Effector memory CD4-positive, alpha-beta T cell (primary cell): ENCODE results near the gene BBS2.

Source experiments
- DNase-seq, 3 donors: peaks; one replicate each; pipeline ENCODE4 v3.0.0-alpha.2; 2020
- H3K27ac ChIP-seq: 2 replicates; pipeline ENCODE4 v1.7.0; 2013; ENCODE audit warnings: mild to moderate bottlenecking, low read length, moderate library complexity; ENCODE audit not compliant: insufficient read depth, poor library complexity, severe bottlenecking
- H3K27me3 ChIP-seq: replicated peaks from 2 replicates; pipeline ENCODE4 v1.7.0; 2013; ENCODE audit warnings: mild to moderate bottlenecking, low read length; ENCODE audit not compliant: insufficient read depth, control insufficient read depth, poor library complexity, severe bottlenecking
- H3K36me3 ChIP-seq: 2 replicates; pipeline ENCODE4 v1.7.0; 2013; ENCODE audit warnings: mild to moderate bottlenecking, low read length, moderate library complexity; ENCODE audit not compliant: control insufficient read depth, insufficient read depth
- H3K4me1 ChIP-seq: 2 replicates; pipeline ENCODE4 v1.7.0; 2013; ENCODE audit warnings: low read length, mild to moderate bottlenecking; ENCODE audit not compliant: control insufficient read depth, insufficient read depth, poor library complexity, severe bottlenecking
- H3K4me3 ChIP-seq: 2 replicates; pipeline ENCODE4 v1.7.0; 2013; ENCODE audit warnings: low read length, low read depth, mild to moderate bottlenecking; ENCODE audit not compliant: insufficient read depth, poor library complexity, severe bottlenecking
- H3K9me3 ChIP-seq: 2 replicates; pipeline ENCODE4 v1.7.0; 2013; ENCODE audit warnings: mild to moderate bottlenecking, low read length, moderate library complexity; ENCODE audit not compliant: control insufficient read depth

The BBS2 gene

DNA sequence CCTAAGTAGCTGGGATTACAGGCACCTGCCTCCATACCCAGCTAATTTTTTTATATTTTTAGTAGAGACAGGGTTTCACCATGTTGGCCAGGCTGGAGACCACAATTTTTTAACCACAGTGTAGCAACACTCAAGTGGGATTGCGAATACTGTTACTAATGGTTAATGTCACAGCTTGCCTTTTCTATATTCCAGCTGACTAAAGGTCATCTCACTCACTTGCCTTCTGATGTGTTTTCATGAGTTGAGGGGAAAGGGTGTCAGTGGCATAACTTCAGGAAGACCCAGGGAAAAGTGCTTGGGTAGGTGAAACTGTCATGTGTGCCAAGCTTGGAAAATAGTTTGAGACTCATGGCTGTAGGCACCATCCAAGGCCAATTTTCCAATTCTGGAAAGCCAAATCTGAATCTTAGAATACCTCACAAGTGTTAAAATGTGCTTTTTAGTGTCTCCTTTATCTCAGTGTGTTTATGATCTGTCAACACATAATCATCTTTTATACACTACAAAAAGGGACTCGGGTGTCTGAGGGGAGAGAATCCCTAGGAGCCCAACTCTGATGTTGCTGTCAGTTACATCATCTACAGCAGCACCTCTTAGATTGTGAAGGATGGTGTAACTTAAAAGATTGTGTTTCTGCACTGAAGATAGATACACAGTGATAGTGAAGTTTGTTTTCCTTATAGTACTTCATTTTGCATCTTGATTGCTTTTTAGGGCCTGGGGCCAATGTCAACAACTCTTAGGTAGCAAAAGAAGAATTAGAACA, 41.4 kb downstream of the BBS2 start:
- peaks cover 42% of the 10 kb centered on the region for H3K36me3 ChIP-seq
- no peaks in the 10 kb centered on the region for H3K9me3 ChIP-seq
- no peak for DNase-seq
- H3K4me3 ChIP-seq = no peak overlapping the region
- H3K4me1 ChIP-seq = no peaks in the 10 kb centered on the region
- H3K27ac ChIP-seq = no peak overlapping the region
- H3K27me3 ChIP-seq = no peaks in the 10 kb centered on the region

DNA sequence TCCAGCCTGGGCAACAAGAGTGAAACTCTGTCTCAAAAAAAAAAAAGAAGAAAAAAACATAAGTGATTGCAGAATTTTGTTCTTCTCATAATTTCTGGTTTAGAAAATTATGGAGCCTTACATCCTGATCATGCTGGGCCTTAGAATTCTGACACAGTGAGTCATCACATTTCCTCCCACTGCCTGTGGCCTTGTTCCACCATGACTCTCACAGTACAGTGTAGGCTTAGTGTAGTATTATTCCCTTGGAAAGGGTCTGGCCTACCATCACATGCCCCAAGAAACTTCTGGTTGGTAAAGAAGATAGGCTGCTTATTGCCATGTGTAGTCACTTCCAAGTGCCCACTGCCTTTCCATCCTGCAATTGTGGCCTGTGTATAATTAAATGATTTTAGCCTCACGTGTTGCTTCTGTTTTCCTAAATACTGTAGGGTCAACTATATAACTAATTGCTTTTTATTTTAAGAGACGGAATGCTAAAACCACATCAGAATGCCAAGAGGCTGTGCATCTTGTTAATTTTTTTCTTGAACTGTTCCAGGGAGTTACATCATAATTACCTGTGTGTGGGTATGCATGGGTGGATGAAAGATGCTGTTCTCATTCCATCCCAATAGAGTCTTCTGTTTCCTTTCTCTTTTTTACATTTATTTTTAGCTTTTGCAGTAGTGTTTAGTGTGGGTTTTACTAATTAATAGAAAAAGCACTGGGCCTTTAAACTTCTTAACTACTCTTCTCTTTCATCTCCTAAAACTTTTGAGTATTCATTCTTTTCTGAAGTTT, 42.5 kb downstream of the BBS2 start:
- H3K27me3 ChIP-seq = no peaks in the 10 kb centered on the region
- no peak overlapping the region for H3K27ac ChIP-seq
- H3K9me3 ChIP-seq = no peaks in the 10 kb centered on the region
- H3K4me1 ChIP-seq = no peaks in the 10 kb centered on the region
- peaks cover 52% of the 10 kb centered on the region for H3K36me3 ChIP-seq
- no peak overlapping the region for H3K4me3 ChIP-seq
- no peak for DNase-seq

DNA sequence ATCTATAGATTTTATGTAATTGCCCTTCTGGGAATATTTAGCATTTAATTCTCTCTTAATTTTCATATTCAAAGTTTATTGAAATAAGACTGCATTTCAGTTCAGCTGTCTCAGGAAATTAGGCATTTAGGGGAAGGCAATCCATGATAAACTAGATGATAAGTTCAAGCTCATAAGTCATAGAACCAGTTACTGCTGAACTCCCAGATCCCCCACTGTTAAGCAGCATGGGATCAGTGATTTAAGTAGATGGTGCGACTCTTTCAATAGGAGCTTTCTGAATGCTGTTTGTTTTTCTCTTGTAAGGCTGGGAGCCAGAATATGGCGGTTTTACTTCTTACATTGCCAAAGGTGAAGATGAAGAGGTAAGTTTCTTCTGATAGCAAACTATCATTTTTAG, 44.6 kb downstream of the BBS2 start:
- Histone ChIP-seq H3K27ac (no peak overlapping the region), H3K36me3 (peaks cover 71% of the 10 kb centered on the region), H3K9me3 (no peaks in the 10 kb centered on the region), H3K4me3 (no peak overlapping the region), H3K27me3 (no peaks in the 10 kb centered on the region), H3K4me1 (no peaks in the 10 kb centered on the region)
- no peak for DNase-seq

DNA sequence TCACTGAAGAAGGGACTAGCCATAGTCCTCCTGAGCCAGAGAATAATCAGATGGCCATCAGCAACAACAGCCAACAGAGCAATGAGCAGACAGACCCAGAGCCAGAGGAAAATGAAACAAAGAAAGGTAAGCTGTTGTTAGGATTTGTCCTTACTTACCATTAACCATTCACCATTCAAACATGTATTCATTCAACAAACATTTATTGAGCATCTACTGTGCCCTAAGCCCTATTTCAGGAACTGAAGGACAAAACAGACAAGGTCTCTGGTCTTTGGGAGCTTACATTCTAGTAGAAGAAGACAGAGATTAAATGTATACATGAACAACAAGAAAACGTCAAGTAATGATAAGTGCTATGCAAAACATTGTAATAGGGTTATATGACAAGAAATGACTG, 49.2 kb downstream of the BBS2 start:
- no peak for DNase-seq
- Histone ChIP-seq H3K9me3 (no peaks in the 10 kb centered on the region), H3K27me3 (no peaks in the 10 kb centered on the region), H3K4me3 (no peak overlapping the region), H3K4me1 (no peaks in the 10 kb centered on the region), H3K27ac (no peak overlapping the region), H3K36me3 (peaks cover 83% of the 10 kb centered on the region)

DNA sequence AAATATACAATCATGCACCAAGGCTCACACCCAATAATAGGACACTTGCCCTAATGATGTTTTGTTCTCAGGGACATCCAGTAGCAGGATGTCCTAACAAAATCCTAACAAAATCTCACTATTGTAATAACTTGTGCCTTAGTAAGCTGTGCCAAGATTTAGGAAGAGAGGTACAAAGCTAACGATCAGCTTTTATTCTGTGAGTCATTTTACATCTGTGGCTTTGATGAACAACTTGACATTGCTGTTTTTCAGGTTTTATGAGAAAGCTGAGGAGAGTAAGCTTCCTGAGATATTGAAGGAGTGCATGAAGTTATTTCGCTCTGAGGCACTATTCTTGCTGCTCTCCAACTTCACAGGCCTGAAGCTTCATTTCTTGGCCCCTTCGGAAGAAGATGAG, 49.6 kb downstream of the BBS2 start:
- Histone ChIP-seq H3K27me3 (no peaks in the 10 kb centered on the region), H3K27ac (no peak overlapping the region), H3K4me1 (no peaks in the 10 kb centered on the region), H3K36me3 (peaks cover 83% of the 10 kb centered on the region), H3K4me3 (no peak overlapping the region), H3K9me3 (no peaks in the 10 kb centered on the region)
- no peak for DNase-seq

DNA sequence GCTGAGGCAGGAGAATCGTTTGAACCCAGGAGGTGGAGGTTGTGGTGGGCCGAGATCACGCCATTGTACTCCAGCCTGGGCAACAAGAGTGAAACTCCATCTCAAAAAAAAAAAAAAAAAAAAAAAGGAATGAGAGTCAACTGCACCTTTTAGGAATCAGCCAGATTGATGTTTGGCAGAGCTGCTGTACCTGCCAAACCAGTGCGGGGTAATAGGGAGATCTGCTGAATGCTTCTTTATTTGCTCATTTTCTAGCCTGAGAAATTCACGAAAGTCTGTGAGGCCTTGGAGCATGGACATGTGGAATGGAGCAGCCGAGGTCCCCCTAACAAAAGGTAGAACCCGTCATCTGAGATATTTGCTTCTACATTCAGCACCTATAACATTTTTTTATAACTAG, 50.1 kb downstream of the BBS2 start:
- Histone ChIP-seq H3K27me3 (no peaks in the 10 kb centered on the region), H3K9me3 (no peaks in the 10 kb centered on the region), H3K36me3 (peaks cover 84% of the 10 kb centered on the region), H3K4me3 (no peak overlapping the region), H3K4me1 (no peaks in the 10 kb centered on the region), H3K27ac (no peak overlapping the region)
- no peak for DNase-seq

DNA sequence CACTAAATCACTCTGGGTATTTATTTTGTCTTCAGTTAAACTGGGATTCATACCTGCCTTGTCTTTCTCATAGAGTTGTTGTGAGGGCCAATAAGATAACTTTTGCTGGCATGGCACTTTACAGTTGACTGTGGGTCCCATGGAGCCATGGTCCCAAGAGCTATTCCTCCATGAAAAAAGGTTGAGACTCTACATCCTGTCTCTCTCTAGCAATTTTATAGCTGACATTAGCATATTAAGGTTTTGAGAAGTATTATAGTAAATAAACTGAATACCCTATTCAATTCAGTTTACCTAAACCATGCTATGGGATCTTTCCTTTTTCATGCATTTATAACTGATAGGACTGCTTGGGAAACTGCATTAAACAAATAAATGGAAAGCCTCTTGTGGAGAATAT, 51.0 kb downstream of the BBS2 start:
- H3K4me3 ChIP-seq = no peak overlapping the region
- no peaks in the 10 kb centered on the region for H3K4me1 ChIP-seq
- H3K9me3 ChIP-seq = no peaks in the 10 kb centered on the region
- no peak for DNase-seq
- H3K27me3 ChIP-seq = no peaks in the 10 kb centered on the region
- H3K36me3 ChIP-seq = peaks cover 86% of the 10 kb centered on the region
- no peak overlapping the region for H3K27ac ChIP-seq

DNA sequence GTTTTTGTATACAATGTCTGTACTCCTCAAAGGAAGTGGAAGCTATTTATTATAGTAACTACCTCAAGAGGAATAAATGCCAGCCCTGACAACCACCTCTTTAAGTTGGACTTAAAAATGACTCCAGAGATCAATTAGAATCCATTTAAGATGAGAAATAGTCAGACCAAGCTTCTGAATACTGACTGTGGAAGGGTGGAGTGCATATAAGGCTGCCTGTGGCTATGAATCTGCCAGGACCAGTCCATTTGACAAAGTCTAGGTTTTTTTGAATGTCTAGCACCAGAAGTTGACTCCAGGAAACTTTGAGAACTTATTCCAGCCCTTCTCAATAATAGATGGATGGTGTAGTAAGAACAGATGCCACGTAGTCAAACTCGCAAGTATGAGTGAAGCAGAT, 53.5 kb downstream of the BBS2 start:
- peaks cover 75% of the 10 kb centered on the region for H3K36me3 ChIP-seq
- H3K9me3 ChIP-seq = no peaks in the 10 kb centered on the region
- H3K4me1 ChIP-seq = no peaks in the 10 kb centered on the region
- H3K4me3 ChIP-seq = no peak overlapping the region
- DNase-seq = no peak
- H3K27me3 ChIP-seq = no peaks in the 10 kb centered on the region
- no peak overlapping the region for H3K27ac ChIP-seq

DNA sequence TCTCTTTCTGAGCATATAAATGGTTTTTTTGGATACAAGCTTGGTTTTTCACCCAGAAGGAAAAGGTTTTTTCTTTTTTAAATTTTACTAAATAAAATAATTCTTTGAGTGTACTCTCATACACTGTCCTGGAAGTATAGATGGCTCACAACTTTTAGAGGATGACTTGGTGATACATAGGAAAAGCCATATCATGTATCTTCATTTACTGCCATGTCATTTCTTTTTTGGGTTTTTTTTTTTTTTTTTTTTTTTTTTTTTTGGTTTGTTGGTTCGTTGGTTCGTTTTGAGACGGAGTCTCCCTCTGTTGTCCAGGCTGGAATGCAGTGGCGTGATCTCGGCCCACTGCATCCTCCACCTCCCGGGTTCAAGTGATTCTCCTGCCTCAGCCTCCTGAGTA, 56.7 kb downstream of the BBS2 start:
- no peaks in the 10 kb centered on the region for H3K9me3 ChIP-seq
- no peak overlapping the region for H3K4me3 ChIP-seq
- DNase-seq = no peak
- peaks cover 68% of the 10 kb centered on the region for H3K36me3 ChIP-seq
- H3K4me1 ChIP-seq = no peaks in the 10 kb centered on the region
- H3K27ac ChIP-seq = no peak overlapping the region
- no peaks in the 10 kb centered on the region for H3K27me3 ChIP-seq

DNA sequence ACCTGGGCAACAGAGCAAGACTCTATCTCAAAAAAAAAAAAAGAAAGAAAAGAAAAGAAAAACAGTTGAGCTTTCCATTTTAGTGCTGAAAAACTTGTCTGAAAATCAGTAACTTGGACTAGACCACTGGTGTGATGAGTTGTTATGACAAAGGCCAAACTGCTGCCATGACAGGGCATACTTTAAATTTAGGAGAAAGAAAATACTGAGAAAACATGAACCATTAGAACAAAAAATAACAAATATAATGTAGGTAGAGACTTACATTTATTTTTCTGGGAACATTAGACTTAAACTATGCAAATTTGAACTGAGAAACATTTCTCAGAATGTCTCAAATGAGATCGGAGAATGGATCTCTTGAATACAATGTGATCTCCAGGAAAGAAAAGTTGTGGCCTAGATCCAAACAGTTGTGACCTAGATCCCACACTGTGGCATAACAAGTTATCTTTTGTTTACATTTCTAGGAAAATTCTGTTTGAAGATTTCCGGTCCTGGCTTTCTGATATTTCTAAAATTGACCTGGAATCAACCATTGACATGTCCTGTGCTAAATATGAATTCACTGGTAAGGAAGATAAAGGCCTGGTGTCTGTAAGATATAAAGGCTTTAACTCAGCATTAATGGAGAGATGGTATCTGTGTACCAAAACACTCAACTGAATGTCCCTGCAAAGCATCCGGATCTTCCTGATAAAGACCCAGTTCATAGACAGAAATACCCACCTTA, 57.6 kb downstream of the BBS2 start:
- Histone ChIP-seq H3K4me3 (no peak overlapping the region), H3K9me3 (no peaks in the 10 kb centered on the region), H3K36me3 (peaks cover 63% of the 10 kb centered on the region), H3K4me1 (no peaks in the 10 kb centered on the region), H3K27ac (no peak overlapping the region), H3K27me3 (no peaks in the 10 kb centered on the region)
- no peak for DNase-seq
